ENCODE measurements around the gene TPO.
A peak's percentile ranks its signal among the peaks of the same experiment; 100 is the strongest.

Gene TPO

DNA sequence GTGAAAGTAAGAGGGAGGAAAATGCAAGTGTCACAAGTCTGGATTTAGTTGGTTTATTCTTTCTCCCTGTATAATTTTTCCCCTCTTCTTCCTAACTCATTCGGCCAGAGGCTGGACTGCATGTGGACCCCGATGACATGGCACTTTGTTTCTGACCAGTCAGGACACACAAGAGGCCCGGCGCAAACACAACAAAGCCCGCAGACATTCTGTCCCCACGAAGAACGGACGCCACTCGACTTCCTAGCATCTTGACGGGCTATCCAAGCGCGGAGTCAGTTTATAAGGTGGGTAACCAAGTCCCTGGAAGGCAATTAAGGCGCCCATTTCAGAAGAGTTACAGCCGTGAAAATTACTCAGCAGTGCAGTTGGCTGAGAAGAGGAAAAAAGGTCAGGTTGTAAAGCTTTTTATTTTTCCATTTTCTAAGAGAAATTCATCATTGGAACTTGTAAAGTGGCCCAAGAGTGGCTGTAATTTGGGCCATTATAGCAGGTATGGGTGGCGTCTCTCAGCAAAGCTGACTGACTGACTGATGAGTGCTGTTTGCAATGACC lies at the start of gene TPO:
Gene TPO, plus strand, starts transcription at position 308 of the 555 bp plus-strand sequence. CDS start 946 bp downstream, outside the sequence.
- TF ChIP-seq, protein P1, sequence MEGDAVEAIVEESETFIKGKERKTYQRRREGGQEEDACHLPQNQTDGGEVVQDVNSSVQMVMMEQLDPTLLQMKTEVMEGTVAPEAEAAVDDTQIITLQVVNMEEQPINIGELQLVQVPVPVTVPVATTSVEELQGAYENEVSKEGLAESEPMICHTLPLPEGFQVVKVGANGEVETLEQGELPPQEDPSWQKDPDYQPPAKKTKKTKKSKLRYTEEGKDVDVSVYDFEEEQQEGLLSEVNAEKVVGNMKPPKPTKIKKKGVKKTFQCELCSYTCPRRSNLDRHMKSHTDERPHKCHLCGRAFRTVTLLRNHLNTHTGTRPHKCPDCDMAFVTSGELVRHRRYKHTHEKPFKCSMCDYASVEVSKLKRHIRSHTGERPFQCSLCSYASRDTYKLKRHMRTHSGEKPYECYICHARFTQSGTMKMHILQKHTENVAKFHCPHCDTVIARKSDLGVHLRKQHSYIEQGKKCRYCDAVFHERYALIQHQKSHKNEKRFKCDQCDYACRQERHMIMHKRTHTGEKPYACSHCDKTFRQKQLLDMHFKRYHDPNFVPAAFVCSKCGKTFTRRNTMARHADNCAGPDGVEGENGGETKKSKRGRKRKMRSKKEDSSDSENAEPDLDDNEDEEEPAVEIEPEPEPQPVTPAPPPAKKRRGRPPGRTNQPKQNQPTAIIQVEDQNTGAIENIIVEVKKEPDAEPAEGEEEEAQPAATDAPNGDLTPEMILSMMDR (IDR thresholded peaks at IDR 0.05), result no peak
- no peak within 1 kb of the TSS for H3K27ac ChIP-seq

DNA sequence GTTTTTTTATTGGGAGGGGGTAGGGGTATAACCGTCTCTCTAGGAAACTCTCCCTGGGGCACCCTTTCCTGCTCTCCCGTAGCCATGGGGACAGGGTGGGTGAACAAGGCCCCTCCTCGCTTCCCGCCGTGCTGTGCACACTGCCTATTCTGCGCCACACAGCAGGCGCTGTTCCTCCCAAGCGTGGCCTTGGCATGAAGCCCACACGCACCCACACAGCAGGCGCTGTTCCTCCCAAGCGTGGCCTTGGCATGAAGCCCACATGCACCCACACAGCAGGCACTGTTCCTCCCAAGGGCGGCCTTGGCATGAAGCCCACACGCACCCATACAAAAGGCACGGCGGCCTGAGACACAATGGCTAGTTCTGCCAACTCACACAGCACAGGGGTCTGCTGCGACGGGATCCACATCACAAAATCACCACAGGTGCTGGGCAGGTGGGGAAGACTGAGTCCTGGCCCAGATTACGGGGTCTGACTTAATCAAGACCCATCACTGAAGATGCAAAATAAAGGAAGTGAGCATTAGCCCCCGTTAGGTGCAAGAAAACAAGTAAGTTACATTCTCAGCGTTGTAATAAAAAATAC lies 46.6 kb upstream of the TPO start:
- Histone ChIP-seq H3K27me3 (no peaks in the 10 kb centered on the region), H3K4me3 (no peak overlapping the region), H3K36me3 (no peaks in the 10 kb centered on the region), H3K27ac (no peak overlapping the region), H3K9me3 (peaks cover 0 to 3% (median 0%) of the 10 kb centered on the region in 3 donors), H3K4me1 (peaks cover 0 to 5% (median 0%) of the 10 kb centered on the region in 4 donors)
- TF ChIP-seq, protein P1 (IDR thresholded peaks at IDR 0.05), result no peak
- intact Hi-C loops (cut with DNase I; ENCODE audit: low total_unique reads), result no loop called here
- peak in 1 of 2 donors; percentile 64 for DNase-seq

More for the DNA sequence above, at the start of gene TPO:
- no peak for DNase-seq
- H3K4me1 ChIP-seq, result no peaks in the 10 kb centered on the region
- H3K27me3 ChIP-seq, result no peaks in the 10 kb centered on the region
- H3K4me3 ChIP-seq, result no peak within 1 kb of the TSS
- no peaks in the 10 kb centered on the region for H3K36me3 ChIP-seq
- intact Hi-C loops (cut with DNase I; ENCODE audit: low total_unique reads), result no loop called here
- H3K9me3 ChIP-seq, result no peaks in the 10 kb centered on the region

DNA sequence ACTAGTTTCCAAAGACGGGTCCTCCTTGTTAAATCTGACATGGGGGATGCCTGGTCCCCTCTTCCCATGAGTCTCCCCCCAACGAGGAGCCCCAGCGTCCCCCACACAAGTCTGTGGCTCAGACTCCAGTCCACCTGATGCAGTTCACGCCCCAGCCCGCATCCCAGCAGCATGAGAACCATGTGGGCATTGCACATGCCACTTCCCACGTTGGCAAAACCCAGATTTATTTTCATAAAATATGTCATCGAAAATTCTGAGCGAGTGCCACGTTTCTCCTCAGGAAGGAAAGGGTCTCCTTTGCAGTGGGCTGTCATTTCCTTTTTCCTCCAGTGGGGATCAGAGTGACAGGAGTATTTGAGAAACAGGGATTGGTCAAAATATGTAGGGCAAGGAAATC lies 45.7 kb upstream of the TPO start:
- Histone ChIP-seq H3K27ac (no peak overlapping the region), H3K4me3 (no peak overlapping the region)
- intact Hi-C loops (cut with DNase I; ENCODE audit: low total_unique reads), result no loop called here

DNA sequence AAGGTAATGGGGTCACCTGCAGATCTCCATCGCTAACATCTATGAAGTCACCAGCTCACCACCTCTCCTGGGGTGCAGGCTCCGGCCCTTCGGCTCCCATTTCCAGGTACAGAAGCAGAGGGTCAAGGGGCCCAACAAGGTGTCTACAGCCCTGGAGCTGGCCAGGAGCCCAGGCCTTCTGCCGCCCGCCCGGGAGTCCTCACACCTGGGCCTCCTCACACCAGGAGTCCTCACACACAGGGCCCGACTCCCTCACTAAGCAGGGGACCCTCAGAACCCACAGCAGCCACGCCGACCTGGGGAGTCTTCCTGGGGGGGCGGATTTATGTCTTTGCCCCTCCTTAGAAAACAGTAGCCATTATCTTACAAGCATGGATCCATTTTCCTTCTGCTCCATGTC lies 43.4 kb upstream of the TPO start:
- DNase-seq, result no peak
- no peak overlapping the region for H3K27ac ChIP-seq
- H3K9me3 ChIP-seq, result no peaks in the 10 kb centered on the region
- peaks cover 0 to 5% (median 0%) of the 10 kb centered on the region in 4 donors for H3K4me1 ChIP-seq
- H3K36me3 ChIP-seq, result no peaks in the 10 kb centered on the region
- H3K27me3 ChIP-seq, result no peaks in the 10 kb centered on the region
- intact Hi-C loops (cut with DNase I; ENCODE audit: low total_unique reads), result no loop called here
- H3K4me3 ChIP-seq, result no peak overlapping the region
- TF ChIP-seq, protein P1 (IDR thresholded peaks at IDR 0.05), result no peak

More for the DNA sequence above, 45.7 kb upstream of the TPO start:
- Histone ChIP-seq H3K9me3 (peaks cover 0 to 3% (median 0%) of the 10 kb centered on the region in 3 donors), H3K27me3 (no peaks in the 10 kb centered on the region), H3K36me3 (no peaks in the 10 kb centered on the region), H3K4me1 (peaks cover 0 to 5% (median 0%) of the 10 kb centered on the region in 4 donors)
- DNase-seq, result no peak
- TF ChIP-seq, protein P1 (IDR thresholded peaks at IDR 0.05), result no peak

DNA sequence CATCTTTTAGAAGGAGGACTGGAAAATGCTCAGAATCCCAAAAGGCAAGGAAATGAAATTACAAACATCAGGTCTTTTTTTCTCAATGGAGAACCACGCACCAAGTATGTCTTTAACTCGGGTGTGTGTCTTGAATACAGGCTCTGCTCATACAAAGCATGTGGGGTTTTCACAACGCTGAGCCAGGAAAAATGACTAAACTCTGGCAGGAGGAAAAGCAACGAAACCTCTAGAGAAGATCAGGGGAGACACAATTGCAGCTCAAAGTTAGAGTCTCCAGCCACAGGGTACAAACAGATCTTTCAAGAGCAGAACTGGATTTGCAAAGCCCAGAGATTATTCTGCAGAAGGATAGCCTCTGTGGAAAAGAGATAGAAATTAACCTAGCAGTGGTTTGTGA lies 42.8 kb upstream of the TPO start:
- H3K27ac ChIP-seq, result no peak overlapping the region
- intact Hi-C loops (cut with DNase I; ENCODE audit: low total_unique reads), result no loop called here
- TF ChIP-seq, protein P1 (IDR thresholded peaks at IDR 0.05), result no peak
- no peak for DNase-seq
- no peaks in the 10 kb centered on the region for H3K27me3 ChIP-seq
- no peak overlapping the region for H3K4me3 ChIP-seq
- H3K9me3 ChIP-seq, result no peaks in the 10 kb centered on the region
- no peaks in the 10 kb centered on the region for H3K36me3 ChIP-seq
- peaks cover 0 to 5% (median 0%) of the 10 kb centered on the region in 4 donors for H3K4me1 ChIP-seq
